Keratinocyte (primary cell): ENCODE results near the gene PRM2.

Source experiments
- EZH2 ChIP-seq: IDR thresholded peaks from one replicate; pipeline ENCODE4 v1.6.1; 2012; ENCODE audit warnings: inconsistent platforms, mild to moderate bottlenecking, low read length, moderate library complexity
- TF ChIP-seq, protein P1 (sequence below), 3 experiments: IDR thresholded peaks in 1 of 3; conservative IDR thresholded peaks in 1 of 3; optimal IDR thresholded peaks in 1 of 3; 2 replicates in 2 of 3; 3 replicates in 1 of 3; pipeline versions ENCODE3 to v1.5.1; 2011; ENCODE audit warnings: low read length in 3 of 3, mild to moderate bottlenecking in 3 of 3, moderate library complexity in 2 of 3, control low read depth in 1 of 3, inconsistent platforms in 1 of 3; ENCODE audit not compliant: insufficient read depth in 2 of 3; ENCODE audit errors: extremely low read depth in 1 of 3

DNA sequence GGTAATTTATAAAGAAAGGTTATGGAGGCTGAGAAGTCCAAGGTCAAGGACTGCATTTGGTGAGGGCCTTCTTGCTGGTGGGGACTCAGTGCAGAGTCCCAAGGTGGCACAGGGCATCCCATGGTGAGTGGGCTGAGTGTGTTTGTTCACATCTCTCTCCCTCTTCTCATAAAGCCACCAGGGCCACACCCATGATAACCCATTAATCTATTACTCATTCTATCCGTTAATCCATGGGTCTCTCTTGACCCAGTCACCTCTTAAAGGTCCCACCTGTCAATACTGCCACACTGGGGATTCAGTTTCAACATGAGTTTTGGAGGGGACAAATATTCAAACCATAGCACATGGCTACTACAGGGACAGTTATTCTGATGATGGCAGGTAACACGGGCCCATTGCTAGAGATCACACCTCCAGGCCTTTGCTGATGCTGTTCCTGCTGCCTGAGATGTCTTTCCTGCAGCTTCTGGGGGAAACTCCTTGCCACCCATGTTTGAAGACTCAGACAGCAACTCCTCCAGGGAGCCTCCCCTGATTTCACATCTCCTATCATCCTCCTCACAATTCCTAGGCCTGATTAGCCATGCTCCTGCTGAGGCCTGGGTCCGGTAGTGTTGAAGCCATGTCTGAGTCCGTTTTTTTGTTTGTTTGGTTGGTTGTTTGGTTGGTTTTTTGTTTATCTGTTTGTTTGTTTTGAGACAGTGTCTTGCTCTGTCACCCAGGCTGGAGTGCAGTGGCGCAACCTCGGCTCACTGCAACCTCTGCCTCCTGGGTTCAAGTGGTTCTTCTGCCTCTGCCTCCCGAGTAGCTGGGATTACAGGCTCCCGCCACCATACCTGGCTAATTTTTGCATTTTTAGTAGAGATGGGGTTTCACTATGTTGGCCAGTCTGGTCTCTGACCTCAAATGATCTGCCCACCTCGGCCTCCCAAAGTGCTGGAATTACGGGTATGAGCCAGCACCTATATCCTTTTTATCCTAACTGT, 36.3 kb downstream of the PRM2 start:
- TF ChIP-seq, protein P1, sequence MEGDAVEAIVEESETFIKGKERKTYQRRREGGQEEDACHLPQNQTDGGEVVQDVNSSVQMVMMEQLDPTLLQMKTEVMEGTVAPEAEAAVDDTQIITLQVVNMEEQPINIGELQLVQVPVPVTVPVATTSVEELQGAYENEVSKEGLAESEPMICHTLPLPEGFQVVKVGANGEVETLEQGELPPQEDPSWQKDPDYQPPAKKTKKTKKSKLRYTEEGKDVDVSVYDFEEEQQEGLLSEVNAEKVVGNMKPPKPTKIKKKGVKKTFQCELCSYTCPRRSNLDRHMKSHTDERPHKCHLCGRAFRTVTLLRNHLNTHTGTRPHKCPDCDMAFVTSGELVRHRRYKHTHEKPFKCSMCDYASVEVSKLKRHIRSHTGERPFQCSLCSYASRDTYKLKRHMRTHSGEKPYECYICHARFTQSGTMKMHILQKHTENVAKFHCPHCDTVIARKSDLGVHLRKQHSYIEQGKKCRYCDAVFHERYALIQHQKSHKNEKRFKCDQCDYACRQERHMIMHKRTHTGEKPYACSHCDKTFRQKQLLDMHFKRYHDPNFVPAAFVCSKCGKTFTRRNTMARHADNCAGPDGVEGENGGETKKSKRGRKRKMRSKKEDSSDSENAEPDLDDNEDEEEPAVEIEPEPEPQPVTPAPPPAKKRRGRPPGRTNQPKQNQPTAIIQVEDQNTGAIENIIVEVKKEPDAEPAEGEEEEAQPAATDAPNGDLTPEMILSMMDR (optimal IDR thresholded peaks at IDR 0.05 in 1 of 3, IDR thresholded peaks at IDR 0.05 in 1 of 3, conservative IDR thresholded peaks at IDR 0.05 in 1 of 3; ENCODE audit: extremely low read depth in 1 of 3, insufficient read depth in 2 of 3, low read length in 3 of 3) = no peak
- TF ChIP-seq EZH2 = no peak
